SK-N-SH (cell line): ENCODE results near the gene ZNF75A. TPM values are rescaled to one million over a fixed set of nuclear protein-coding genes. Genes with fewer than 3 reads are reported as not detected.

Source experiments
- CTCF ChIA-PET: fragments of 300-600, 350-600 bp; formaldehyde crosslinking; extraction: SDS; loops from one replicate; lab custom pipeline; 2021; lab: Yijun Ruan, JAX
- POLR2A ChIA-PET: fragments of 350-600 bp; sonication (Branson Sonifier 250); formaldehyde crosslinking; extraction: SDS; loops from one replicate; lab custom pipeline; 2020; ENCODE audit warnings: antibody characterized with exemption, inconsistent platforms; lab: Yijun Ruan, JAX
- DNase-seq: peaks from one replicate; pipeline ENCODE4 v3.0.0; 2012
- H2AFZ ChIP-seq: fragments of 200-600 bp; sonication (generic); 2 replicates; pipeline ENCODE4 v1.8.1; 2016; ENCODE audit warnings: antibody characterized with exemption, mild to moderate bottlenecking, low read depth
- H3F3A ChIP-seq: fragments of 200-600 bp; sonication (generic); replicated peaks from 2 replicates; pipeline ENCODE3; 2016; ENCODE audit warnings: antibody characterized with exemption, mild to moderate bottlenecking; ENCODE audit not compliant: insufficient read depth
- H3K27ac ChIP-seq, 2 experiments: fragments of 200-500 bp in 1 of 2; fragments of 200-600 bp in 1 of 2; sonication (Bioruptor generic) in 1 of 2; sonication (generic), shearing (Covaris generic) in 1 of 2; 2 replicates each; pipeline versions ENCODE4 v1.5.1 to v1.6.1; 2014 to 2016; ENCODE audit warnings: low read depth in 2 of 2, inconsistent platforms in 1 of 2, low read length in 1 of 2, mild to moderate bottlenecking in 1 of 2, mixed read lengths in 1 of 2
- H3K27me3 ChIP-seq: fragments of 200-600 bp; sonication (generic), shearing (Covaris generic); 2 replicates; pipeline ENCODE4 v1.6.1; 2016; ENCODE audit warnings: mixed run types; ENCODE audit not compliant: insufficient read depth
- H3K36me3 ChIP-seq, 2 experiments: fragments of 200-500 bp in 1 of 2; fragments of 200-600 bp in 1 of 2; sonication (Bioruptor generic) in 1 of 2; sonication (generic) in 1 of 2; replicated peaks in 1 of 2; 2 replicates each; pipeline versions ENCODE3 to v1.5.1; 2014 to 2016; ENCODE audit warnings: low read length in 1 of 2, mild to moderate bottlenecking in 1 of 2; ENCODE audit not compliant: insufficient read depth in 2 of 2, control insufficient read depth in 1 of 2
- H3K4me1 ChIP-seq, 2 experiments: fragments of 200-500 bp in 1 of 2; fragments of 200-600 bp in 1 of 2; sonication (Bioruptor generic) in 1 of 2; sonication (generic), shearing (Covaris generic) in 1 of 2; 2 replicates each; pipeline versions ENCODE4 v1.5.1 to v1.6.1; 2014 to 2016; ENCODE audit warnings: low read depth in 1 of 2, low read length in 1 of 2, mixed run types in 1 of 2; ENCODE audit not compliant: insufficient read depth in 2 of 2, control insufficient read depth in 1 of 2
- H3K4me2 ChIP-seq: fragments of 200-600 bp; sonication (generic), shearing (Covaris generic); 2 replicates; pipeline ENCODE4 v1.6.1; 2017; ENCODE audit warnings: mixed run types
- H3K4me3 ChIP-seq, 2 experiments: fragments of 200-500 bp in 1 of 2; fragments of 200-600 bp in 1 of 2; sonication (Bioruptor generic) in 1 of 2; sonication (generic), shearing (Covaris generic) in 1 of 2; 2 replicates each; pipeline versions ENCODE4 v1.5.1 to v1.8.1; 2014 to 2016; ENCODE audit warnings: low read depth in 2 of 2, inconsistent platforms in 1 of 2, low read length in 1 of 2, mild to moderate bottlenecking in 1 of 2, mixed read lengths in 1 of 2, moderate library complexity in 1 of 2
- H3K79me2 ChIP-seq: fragments of 200-600 bp; sonication (generic); 2 replicates; pipeline ENCODE4 v1.8.1; 2017; ENCODE audit warnings: mild to moderate bottlenecking; ENCODE audit not compliant: insufficient read depth
- H3K9ac ChIP-seq: fragments of 200-600 bp; sonication (generic); 2 replicates; pipeline ENCODE4 v1.6.1; 2017; ENCODE audit warnings: mixed run types
- H3K9me2 ChIP-seq: fragments of 200-600 bp; sonication (generic); 2 replicates; pipeline ENCODE4 v1.6.1; 2017; ENCODE audit warnings: mixed run types
- H3K9me3 ChIP-seq: fragments of 200-600 bp; sonication (generic); 2 replicates; pipeline ENCODE4 v1.6.1; 2017; ENCODE audit warnings: mixed run types, mild to moderate bottlenecking, moderate library complexity
- H4K20me1 ChIP-seq: fragments of 200-600 bp; sonication (generic); 2 replicates; pipeline ENCODE4 v1.6.1; 2017; ENCODE audit warnings: mild to moderate bottlenecking, mixed run types; ENCODE audit not compliant: insufficient read depth
- ELF1 ChIP-seq: IDR thresholded peaks from 2 replicates; pipeline ENCODE4 v1.4.0; 2012
- EP300 ChIP-seq, 2 experiments: IDR thresholded peaks; 2 replicates each; pipeline versions ENCODE4 v1.4.0 to v1.6.1; 2012; ENCODE audit warnings: borderline replicate concordance in 1 of 2, low read depth in 1 of 2, low read length in 1 of 2
- FOSL2 ChIP-seq: IDR thresholded peaks from 2 replicates; pipeline ENCODE4 v1.4.0; 2012; ENCODE audit warnings: low read depth, mild to moderate bottlenecking, moderate library complexity, borderline replicate concordance
- GATA2 ChIP-seq: sonication (generic); formaldehyde crosslinking; IDR thresholded peaks from 2 replicates; pipeline ENCODE4 v1.5.0; 2020; ENCODE audit warnings: mild to moderate bottlenecking, missing genetic modification reagents
- JUND ChIP-seq: IDR thresholded peaks from 2 replicates; pipeline ENCODE4 v1.4.0; 2012
- MEF2A ChIP-seq: IDR thresholded peaks from 2 replicates; pipeline ENCODE4 v1.4.0; 2012; ENCODE audit warnings: low read depth, borderline replicate concordance
- MXI1 ChIP-seq: IDR thresholded peaks from 2 replicates; pipeline ENCODE4 v1.6.1; 2012; ENCODE audit warnings: mild to moderate bottlenecking, low read depth, low read length, improper control_type of control experiment
- NFIC ChIP-seq: IDR thresholded peaks from 2 replicates; pipeline ENCODE4 v1.4.0; 2012; ENCODE audit warnings: borderline replicate concordance
- RAD21 ChIP-seq: IDR thresholded peaks from 2 replicates; pipeline ENCODE4 v1.6.1; 2012; ENCODE audit warnings: mild to moderate bottlenecking, low read length
- RFX5 ChIP-seq: IDR thresholded peaks from 2 replicates; pipeline ENCODE4 v1.6.1; 2012; ENCODE audit warnings: mild to moderate bottlenecking, improper control_type of control experiment, low read length
- SIN3A ChIP-seq: IDR thresholded peaks from 2 replicates; pipeline ENCODE4 v1.6.1; 2012; ENCODE audit warnings: low read depth, mild to moderate bottlenecking, low read length, moderate library complexity, borderline replicate concordance
- SMC3 ChIP-seq: IDR thresholded peaks from 2 replicates; pipeline ENCODE4 v1.6.1; 2012; ENCODE audit warnings: low read depth, low read length, improper control_type of control experiment
- TAF1 ChIP-seq: IDR thresholded peaks from 2 replicates; pipeline ENCODE4 v1.6.1; 2012; ENCODE audit warnings: low read depth, mild to moderate bottlenecking, low read length, moderate library complexity, borderline replicate concordance
- TCF12 ChIP-seq: IDR thresholded peaks from 2 replicates; pipeline ENCODE4 v1.4.0; 2012
- WGBS: methylation state at CpG from one replicate; pipeline ENCODE4 v1.1.6; 2017; ENCODE audit warnings: low lambda C conversion rate; 5-methylcytosine and 5-hydroxymethylcytosine counted together
- polyA plus RNA-seq, 3 experiments: library from polyadenylated mRNA; depleted of rRNA; stranded (reverse); fragments of >200 nt; gene quantifications; 2 replicates each; pipeline ENCODE4 v1.2.3, GENCODE V29; 2012
- TF ChIP-seq, protein P1 (sequence below): fragments of 150-350 bp; IDR thresholded peaks from 2 replicates; pipeline ENCODE4 v1.6.1; 2016; ENCODE audit warnings: mild to moderate bottlenecking, low read depth, low read length
- TF ChIP-seq, protein P2 (sequence below): IDR thresholded peaks from 2 replicates; pipeline ENCODE4 v1.4.0; 2012; ENCODE audit warnings: low read depth
- TF ChIP-seq, protein P3 (sequence below): IDR thresholded peaks from 2 replicates; pipeline ENCODE4 v1.4.0; 2012; ENCODE audit warnings: low read depth, borderline replicate concordance
- TF ChIP-seq, protein P4 (sequence below): IDR thresholded peaks from 2 replicates; pipeline ENCODE4 v1.4.0; 2012; ENCODE audit warnings: low read depth, borderline replicate concordance
- TF ChIP-seq, protein P5 (sequence below): IDR thresholded peaks from 2 replicates; pipeline ENCODE4; 2012

Gene ZNF75A
- polyA plus RNA-seq, 1 of the 3 experiments (the other 2 are of a cell fraction): 7.2 TPM

DNA sequence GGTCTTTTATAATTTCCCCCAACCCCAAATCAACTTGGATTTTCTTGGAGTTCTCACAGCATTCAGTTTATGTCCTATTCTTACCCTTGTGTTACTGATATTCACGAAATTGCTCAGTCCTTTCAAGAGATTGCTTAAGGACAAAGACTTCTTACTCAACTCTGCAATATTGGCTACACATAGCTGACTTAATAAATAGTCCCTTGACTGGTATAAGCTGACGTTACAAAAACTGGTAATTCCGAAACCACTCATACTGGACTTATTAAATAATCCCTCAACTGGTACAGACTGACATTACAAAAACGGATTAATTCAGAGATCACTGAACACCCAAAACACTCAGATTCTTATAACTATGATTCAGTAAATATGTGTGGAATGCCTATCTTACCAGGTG is 927 bp upstream of the ZNF75A start (continued):
- TF ChIP-seq, protein P1, sequence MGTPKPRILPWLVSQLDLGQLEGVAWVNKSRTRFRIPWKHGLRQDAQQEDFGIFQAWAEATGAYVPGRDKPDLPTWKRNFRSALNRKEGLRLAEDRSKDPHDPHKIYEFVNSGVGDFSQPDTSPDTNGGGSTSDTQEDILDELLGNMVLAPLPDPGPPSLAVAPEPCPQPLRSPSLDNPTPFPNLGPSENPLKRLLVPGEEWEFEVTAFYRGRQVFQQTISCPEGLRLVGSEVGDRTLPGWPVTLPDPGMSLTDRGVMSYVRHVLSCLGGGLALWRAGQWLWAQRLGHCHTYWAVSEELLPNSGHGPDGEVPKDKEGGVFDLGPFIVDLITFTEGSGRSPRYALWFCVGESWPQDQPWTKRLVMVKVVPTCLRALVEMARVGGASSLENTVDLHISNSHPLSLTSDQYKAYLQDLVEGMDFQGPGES: no peak
- TF ChIP-seq SIN3A: no peak
- no peak for TF ChIP-seq FOSL2

DNA sequence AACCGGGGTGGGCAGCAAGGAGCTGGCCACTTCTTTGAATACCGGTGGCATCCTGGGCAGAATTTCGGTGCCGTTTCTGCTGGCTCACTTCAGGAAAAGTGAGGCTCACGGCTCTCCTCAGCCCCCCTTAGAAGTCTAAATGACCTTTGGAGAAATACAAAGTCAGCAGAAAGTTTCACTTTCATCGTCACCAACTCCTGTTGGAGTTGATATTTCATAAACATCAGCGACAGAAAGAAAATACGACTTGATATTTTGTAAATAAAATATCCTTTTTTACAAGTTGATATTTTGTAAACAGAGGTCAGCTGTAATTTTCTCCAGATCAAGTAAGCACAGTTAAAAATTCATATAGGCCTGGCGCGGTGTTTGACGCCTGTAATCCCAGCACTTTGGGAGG is 781 bp downstream of the ZNF75A start:
- peak overlapping the region; percentile 59 to 69 for H3K4me3 ChIP-seq
- POLR2A ChIA-PET: interaction anchor here (0.8 to 1.3 kb wide), 2 partner anchors 24 to 59 kb away, joined by 4 read pairs; no protein-coding TSS in a partner anchor
- no peaks in the 10 kb centered on the region; a peak in 1 of 4 replicates for H3K4me1 ChIP-seq
- DNase-seq: no peak
- H3K79me2 ChIP-seq: peaks cover 4% of the 10 kb centered on the region; the same call in 1 of the 2 replicates
- peak overlapping the region; percentile 75 for H3K4me2 ChIP-seq
- H3K27me3 ChIP-seq: no peaks in the 10 kb centered on the region
- no peaks in the 10 kb centered on the region for H3K9me2 ChIP-seq
- H3K9me3 ChIP-seq: peaks cover 14% of the 10 kb centered on the region; the same call in 1 of the 2 replicates
- no peaks in the 10 kb centered on the region for H4K20me1 ChIP-seq
- WGBS: 78% methylated on average over 11 of the region's 11 CpGs
- peak overlapping the region; percentile 89; the same call in 1 of the 2 replicates for H2AFZ ChIP-seq
- peak overlapping the region in 1 of 2 experiments; percentile 54; a peak in 1 of 4 replicates for H3K27ac ChIP-seq
- no peaks in the 10 kb centered on the region for H3F3A ChIP-seq
- no peak for TF ChIP-seq MEF2A
- TF ChIP-seq, protein P1: no peak
- TF ChIP-seq RFX5: no peak
- TF ChIP-seq, protein P2, sequence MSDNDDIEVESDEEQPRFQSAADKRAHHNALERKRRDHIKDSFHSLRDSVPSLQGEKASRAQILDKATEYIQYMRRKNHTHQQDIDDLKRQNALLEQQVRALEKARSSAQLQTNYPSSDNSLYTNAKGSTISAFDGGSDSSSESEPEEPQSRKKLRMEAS: no peak
- TF ChIP-seq TAF1: no peak
- TF ChIP-seq GATA2 (CRISPR knock-in tag): no peak
- TF ChIP-seq TCF12: no peak
- no peak for TF ChIP-seq JUND
- TF ChIP-seq SMC3: no peak
- TF ChIP-seq EP300 (IDR thresholded peaks at IDR 0.05; ENCODE audit: borderline replicate concordance in 1 of 2, low read depth in 1 of 2, low read length in 1 of 2): no peak
- TF ChIP-seq NFIC: no peak
- TF ChIP-seq ELF1: no peak
- H3K9ac ChIP-seq: no peak overlapping the region
- H3K36me3 ChIP-seq: peaks cover 12 to 49% of the 10 kb centered on the region in 2 experiments
- CTCF ChIA-PET: interaction anchor here (1.0 kb wide), 1 partner anchor 9 kb away, joined by 3 read pairs; no protein-coding TSS in a partner anchor

DNA sequence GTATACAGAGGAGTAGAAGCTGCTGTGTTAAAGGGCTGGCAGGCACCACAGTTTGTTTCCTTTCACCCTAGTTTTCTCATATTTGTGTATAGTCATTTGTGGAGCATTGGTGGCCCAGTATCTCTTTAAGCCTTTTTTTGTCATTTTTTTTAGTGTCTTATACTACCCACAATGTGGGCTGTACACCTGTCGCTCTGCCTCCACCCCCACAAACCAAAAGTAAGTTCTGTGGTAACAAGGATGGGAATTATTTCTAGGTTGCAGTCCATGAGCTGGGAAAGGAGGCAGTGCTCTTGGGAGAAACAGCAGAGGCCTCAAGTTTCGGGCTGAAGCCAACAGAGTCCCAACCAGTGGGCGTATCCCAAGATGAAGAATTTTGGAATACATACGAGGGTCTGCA is 6.2 kb downstream of the ZNF75A start:
- Histone ChIP-seq H3K9me3 (peaks cover 11% of the 10 kb centered on the region), H3F3A (no peaks in the 10 kb centered on the region), H3K4me2 (no peak overlapping the region), H3K9ac (no peak overlapping the region), H3K9me2 (no peaks in the 10 kb centered on the region), H3K4me3 (no peak overlapping the region), H3K36me3 (peaks cover 20 to 46% of the 10 kb centered on the region in 2 experiments), H3K27ac (no peak overlapping the region), H3K79me2 (no peaks in the 10 kb centered on the region), H3K4me1 (no peaks in the 10 kb centered on the region), H4K20me1 (no peaks in the 10 kb centered on the region), H3K27me3 (no peaks in the 10 kb centered on the region), H2AFZ (no peak overlapping the region)
- DNase-seq: no peak
- ChIA-PET CTCF (interaction anchor here (0.7 to 0.8 kb wide), 2 partner anchors 15 to 182 kb away, joined by 3 read pairs; no protein-coding TSS in a partner anchor), POLR2A (no interaction called here)
- 85% methylated on average over 4 of the region's 4 CpGs for WGBS
- TF ChIP-seq, protein P3, sequence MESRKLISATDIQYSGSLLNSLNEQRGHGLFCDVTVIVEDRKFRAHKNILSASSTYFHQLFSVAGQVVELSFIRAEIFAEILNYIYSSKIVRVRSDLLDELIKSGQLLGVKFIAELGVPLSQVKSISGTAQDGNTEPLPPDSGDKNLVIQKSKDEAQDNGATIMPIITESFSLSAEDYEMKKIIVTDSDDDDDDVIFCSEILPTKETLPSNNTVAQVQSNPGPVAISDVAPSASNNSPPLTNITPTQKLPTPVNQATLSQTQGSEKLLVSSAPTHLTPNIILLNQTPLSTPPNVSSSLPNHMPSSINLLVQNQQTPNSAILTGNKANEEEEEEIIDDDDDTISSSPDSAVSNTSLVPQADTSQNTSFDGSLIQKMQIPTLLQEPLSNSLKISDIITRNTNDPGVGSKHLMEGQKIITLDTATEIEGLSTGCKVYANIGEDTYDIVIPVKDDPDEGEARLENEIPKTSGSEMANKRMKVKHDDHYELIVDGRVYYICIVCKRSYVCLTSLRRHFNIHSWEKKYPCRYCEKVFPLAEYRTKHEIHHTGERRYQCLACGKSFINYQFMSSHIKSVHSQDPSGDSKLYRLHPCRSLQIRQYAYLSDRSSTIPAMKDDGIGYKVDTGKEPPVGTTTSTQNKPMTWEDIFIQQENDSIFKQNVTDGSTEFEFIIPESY: no peak
- TF ChIP-seq, protein P4, sequence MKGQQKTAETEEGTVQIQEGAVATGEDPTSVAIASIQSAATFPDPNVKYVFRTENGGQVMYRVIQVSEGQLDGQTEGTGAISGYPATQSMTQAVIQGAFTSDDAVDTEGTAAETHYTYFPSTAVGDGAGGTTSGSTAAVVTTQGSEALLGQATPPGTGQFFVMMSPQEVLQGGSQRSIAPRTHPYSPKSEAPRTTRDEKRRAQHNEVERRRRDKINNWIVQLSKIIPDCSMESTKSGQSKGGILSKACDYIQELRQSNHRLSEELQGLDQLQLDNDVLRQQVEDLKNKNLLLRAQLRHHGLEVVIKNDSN: no peak
- no peak for TF ChIP-seq RAD21
- no peak for TF ChIP-seq TCF12
- TF ChIP-seq SMC3: no peak
- TF ChIP-seq SIN3A: no peak
- no peak for TF ChIP-seq MXI1
- TF ChIP-seq, protein P5, sequence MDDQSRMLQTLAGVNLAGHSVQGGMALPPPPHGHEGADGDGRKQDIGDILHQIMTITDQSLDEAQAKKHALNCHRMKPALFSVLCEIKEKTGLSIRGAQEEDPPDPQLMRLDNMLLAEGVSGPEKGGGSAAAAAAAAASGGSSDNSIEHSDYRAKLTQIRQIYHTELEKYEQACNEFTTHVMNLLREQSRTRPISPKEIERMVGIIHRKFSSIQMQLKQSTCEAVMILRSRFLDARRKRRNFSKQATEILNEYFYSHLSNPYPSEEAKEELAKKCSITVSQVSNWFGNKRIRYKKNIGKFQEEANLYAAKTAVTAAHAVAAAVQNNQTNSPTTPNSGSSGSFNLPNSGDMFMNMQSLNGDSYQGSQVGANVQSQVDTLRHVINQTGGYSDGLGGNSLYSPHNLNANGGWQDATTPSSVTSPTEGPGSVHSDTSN: no peak
- no peak for TF ChIP-seq TAF1
